Sciatic nerve (tissue), 2 donors: ENCODE data around the gene GHR. TPM values are rescaled to one million over a fixed set of nuclear protein-coding genes. Genes with fewer than 3 reads are reported as not detected.

Experiments
- ATAC-seq: fragments of 200-7000 bp; cut with Tn5 transposase; one replicate; pipeline ENCODE4 v1.9.1; 2020; ENCODE audit warnings: mild to moderate bottlenecking, moderate library complexity
- DNase-seq: peaks from one replicate; pipeline ENCODE4 v3.0.0-alpha.2; 2020; ENCODE audit warnings: low spot score
- intact Hi-C: fragments of 100-400 bp; cut with DNase I; formaldehyde crosslinking; loops from one replicate; pipeline ENCODE4 v1.14.2; 2022
- total RNA-seq: library from RNA; stranded (reverse); fragmentation: NEBNext Ultra II Directional; extraction: Animal tissue kit (Norgen Biotek cat#: 25700); gene quantifications from one replicate; pipeline ENCODE4 v1.2.1, GENCODE V29; 2021
- donor health status: DM: no; HTN: no; CAD: no.
- donor health status: DM: no; HTN: no; CAD: no.

The GHR gene
- 31.0 TPM for total RNA-seq

DNA sequence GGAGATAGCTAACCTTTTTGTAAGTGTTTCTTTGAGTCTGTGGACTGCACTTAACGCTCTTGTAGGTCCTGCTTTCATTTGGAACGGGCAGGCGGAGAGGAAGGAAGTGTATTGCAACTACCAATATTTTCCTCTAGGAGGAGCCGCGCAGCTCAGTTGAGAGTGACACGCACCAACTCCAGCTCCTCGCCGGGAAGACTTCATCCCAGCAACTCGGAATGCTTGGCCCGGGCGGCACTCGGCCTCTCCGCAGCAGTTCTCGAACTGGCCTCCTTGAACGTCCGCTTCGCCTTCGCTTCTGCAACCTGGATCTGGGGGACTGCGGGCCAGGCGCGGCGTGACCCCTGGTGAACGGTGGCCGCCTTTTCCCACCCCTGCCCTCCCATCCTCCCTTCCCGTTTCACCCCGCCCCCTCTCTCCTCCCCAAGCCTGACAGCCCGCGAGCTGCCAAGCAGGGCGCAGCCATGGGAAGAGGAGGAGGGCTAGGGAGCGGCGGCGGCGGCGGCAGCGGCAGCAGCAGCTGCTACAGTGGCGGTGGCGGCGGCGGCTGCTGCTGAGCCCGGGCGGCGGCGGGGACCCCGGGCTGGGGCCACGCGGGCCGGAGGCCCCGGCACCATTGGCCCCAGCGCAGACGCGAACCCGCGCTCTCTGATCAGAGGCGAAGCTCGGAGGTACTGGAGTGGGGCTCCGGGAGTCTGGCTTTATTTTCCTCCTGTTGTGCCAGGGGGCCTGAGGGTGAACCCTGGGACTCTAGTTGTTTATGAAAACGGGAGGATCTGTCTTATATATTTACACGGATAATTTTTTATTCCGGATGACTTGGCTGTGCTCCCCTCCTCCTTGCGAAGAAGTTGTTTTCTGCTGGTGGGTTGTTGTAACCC lies at the start of gene GHR:
Gene GHR (plus strand): TSS at position 155 of the 881 bp plus-strand sequence. CDS start 142,436 bp downstream, outside the sequence.
- ATAC-seq, result peak; percentile 95

DNA sequence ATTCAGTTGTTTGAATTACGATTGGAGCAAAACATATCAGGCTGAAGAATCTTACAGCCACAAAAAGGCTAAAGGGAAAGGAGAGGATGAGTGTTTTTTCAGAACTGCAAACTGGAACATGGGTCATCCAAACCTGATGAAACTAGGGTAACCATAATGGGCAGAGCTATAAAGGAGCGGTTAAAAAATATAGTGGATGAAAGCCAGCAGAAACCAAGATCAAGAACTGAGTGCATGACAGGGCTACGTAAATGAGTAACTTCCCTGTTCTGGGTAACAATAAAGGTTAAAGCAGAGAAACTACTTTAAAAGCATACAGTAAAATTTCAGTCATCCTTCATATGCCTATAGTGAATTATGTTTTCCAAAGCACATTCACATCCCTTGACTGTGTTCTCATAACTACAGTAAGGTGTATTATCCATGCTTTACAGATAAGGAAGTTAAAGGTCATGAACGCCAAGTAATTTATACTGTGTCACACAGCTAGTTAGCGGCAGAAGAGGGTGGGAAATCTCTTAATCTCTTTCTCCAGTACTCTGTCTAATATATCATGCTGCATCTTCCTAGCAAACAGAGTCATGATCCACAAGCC lies 48.5 kb upstream of the GHR start:
- intact Hi-C loops, result no loop called here
- DNase-seq, result no peak
- ATAC-seq, result no peak

More for the DNA sequence above, at the start of gene GHR:
- intact Hi-C loops, result no loop called here
- DNase-seq, result peak; percentile 86

DNA sequence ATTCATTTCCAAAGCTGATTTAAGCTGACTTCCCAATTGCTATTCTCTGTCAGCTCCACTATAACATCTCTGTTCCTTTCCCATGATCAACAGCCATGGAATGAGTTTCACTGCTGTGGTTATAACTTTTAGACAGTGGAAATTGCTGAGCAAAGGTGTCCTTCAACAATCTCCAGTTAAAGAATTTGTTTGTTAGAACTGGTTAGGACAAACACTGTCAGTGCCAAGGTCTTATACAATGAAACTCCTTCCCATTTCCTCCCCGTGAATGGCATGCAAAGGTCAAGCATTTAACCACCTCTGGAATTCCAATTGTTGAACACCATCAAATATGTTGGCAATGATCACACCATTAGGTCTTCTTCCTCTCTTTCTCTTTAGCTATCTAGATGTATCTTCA lies 45.7 kb upstream of the GHR start:
- intact Hi-C loops, result no loop called here
- no peak for DNase-seq
- peak; percentile 30 for ATAC-seq

DNA sequence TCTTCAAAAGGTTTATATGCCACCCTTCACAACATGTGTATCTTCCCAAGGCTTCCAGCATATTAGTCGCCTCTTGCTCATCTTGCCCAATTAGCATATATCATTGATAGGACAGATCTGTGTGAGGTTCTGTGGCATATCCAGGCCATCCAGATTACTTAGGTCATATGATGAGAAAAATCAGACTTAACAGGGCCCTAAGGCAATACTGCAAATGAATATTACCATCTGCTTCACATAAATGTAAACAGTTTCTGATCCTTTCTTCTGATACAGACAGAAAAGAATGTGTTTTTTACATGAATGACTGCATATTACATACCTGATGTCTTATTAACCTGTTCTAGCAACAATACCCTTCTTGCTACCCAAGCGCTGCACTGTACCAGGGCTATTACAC lies 41.3 kb upstream of the GHR start:
- intact Hi-C loops, result no loop called here
- DNase-seq (no peak), ATAC-seq (no peak)

DNA sequence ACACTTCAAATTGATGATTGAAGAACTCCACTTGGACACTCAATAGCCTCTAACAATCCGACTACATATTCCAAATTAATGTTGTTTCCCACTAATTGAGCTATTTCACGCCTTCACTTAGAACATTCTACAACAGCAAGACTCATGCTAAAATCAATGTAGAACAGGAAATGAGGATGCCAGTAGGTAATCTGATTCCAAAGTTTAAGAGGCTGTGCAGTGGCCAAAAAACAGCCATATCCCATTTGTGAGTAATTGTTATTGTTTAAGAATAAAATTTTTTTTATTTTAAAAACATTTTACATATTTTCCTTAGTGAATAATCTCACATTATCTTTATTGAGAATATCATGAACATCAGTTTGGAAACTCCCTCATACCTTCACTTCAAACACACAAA lies 35.7 kb upstream of the GHR start:
- ATAC-seq (no peak), DNase-seq (no peak)
- intact Hi-C loops, result no loop called here

DNA sequence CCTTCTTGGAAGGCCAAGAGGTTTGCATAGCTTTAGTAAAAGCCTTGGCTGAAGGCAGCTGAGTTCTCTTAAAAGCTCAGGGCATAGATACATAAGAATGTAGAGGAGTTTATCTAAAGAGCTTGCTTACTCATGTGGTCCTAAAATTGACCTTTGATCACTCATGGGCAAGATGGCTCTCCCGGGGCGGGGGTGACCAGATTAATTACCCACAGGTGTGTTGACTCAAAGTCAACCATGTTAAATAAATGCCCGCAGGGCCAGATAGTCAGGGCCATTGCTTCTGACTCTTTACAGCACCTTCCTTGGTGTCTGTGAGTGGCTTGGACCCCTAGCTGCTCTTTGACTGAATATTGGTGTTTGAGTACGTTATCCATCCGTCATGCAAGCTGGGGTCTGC lies 33.1 kb upstream of the GHR start:
- no peak for DNase-seq
- no peak for ATAC-seq

DNA sequence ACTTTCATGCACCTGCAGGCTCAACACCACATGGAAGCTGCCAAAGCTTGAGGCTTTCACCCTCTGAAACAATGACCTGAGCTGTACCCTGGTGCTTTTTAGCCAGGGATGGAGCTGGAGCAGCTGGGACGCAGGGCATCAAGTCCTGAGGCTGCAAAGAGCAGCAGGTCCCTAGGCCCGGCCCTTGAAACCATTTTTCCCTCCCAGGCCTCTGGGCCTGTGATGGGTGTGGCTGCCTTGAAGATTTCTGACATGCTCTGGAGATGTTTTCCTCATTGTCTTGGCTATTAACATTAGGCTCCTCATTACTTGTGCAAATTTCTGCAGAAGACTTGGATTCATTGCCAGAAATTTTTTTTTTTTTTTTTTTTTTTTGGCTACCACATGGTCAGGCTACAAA lies 30.3 kb upstream of the GHR start:
- intact Hi-C loops, result no loop called here
- ATAC-seq, result no peak
- DNase-seq, result no peak

More for the DNA sequence above, 33.1 kb upstream of the GHR start:
- intact Hi-C loops, result no loop called here

DNA sequence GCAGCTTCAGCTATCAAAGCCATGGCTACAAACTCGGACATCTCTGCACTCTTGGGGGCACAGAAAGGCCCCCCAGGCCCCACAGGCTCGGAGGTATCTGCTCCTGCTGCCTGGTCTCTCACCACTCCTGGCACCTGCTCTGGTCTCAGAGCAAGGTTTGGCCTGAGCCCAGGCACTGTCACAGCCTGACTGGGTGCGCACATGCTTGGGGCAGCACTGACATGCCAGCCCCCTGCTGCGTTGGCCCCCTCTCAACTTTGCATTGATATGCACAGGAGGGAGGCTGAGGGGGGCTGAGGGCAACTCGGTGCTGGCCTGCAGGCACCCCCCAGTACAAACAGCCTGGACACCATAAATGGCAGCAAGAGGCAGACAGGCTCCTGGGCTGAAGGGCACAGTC lies 27.1 kb upstream of the GHR start:
- ATAC-seq (no peak), DNase-seq (no peak)
- intact Hi-C loops, result no loop called here

DNA sequence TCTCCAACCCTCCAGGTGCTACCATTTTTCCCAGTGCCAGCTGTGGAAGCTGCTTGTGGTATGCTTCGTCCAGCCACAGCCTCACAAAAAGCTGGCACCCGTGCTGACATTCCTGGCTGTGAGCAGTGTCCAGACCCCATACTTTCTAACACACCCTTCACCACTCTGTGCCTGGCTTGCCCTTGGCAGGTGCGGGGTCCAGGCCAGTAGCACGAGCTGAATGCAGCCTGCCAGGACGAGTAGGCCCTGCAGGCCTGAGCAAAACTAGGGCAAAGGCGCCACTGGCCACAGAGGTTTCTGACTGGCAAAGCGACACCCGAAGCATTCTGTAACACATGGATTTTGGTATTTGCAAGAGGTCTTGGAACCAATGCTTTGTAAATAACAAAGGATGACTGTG lies 26.0 kb upstream of the GHR start:
- ATAC-seq (no peak), DNase-seq (no peak)
- intact Hi-C loops, result no loop called here

DNA sequence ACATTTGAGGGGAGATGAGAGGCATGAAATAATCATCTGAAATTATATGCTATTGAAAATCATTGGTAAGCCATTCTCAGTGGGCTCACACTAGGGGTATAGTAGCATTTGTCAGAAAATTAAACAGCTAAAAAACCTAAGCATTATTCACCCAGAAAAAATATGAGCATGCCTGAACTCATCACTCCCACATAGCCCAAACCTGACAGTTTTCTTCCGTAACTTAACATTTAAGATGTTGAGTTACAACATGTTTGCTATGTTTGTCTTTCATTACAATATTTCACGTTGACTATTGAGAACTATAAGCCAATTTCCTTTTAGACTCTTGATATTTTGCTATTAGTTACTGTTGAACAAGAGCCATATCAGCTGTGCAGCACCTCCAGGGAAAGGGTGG lies 23.5 kb upstream of the GHR start:
- DNase-seq, result no peak
- intact Hi-C loops, result no loop called here

DNA sequence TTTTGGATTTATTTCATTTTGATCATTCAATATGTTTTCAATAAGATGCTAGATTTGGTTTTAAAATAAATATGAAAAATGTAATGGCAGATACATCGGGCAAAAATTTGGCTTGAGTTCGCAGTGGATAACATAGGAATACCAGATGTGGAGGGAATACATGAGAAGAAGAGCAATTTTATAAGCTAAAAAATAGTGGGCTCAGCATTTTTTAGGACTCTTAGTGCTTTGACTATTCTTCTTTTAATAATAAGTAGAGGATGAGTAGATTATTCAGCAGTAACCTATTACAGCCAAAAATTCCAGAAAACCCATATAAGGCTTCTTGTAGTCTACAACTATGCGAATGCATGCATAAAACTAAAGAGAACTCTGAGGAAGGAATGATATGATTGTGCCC lies 22.8 kb upstream of the GHR start:
- ATAC-seq, result no peak
- no peak for DNase-seq
- intact Hi-C loops, result no loop called here

More for the DNA sequence above, 23.5 kb upstream of the GHR start:
- ATAC-seq, result no peak

DNA sequence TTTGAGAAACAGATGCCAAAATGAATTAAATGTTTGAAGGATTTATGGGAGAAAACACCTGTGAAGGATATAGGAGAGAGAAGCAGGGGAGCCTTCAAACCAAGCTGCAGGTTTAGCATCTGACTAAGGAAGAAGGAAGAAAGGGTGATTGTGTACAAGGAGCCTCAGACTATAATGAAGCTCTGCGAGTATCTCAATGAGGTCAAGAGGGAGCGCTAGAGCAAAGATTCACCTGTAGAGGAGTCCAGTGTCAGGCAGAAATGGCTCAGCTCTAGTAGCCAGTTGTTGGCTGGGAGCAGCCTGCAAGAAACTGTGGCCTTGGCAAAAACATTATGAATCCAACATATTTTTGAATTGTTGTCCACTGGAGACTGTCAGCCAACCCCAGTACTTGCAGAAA lies 20.0 kb upstream of the GHR start:
- no peak for DNase-seq
- intact Hi-C loops, result no loop called here
- no peak for ATAC-seq

DNA sequence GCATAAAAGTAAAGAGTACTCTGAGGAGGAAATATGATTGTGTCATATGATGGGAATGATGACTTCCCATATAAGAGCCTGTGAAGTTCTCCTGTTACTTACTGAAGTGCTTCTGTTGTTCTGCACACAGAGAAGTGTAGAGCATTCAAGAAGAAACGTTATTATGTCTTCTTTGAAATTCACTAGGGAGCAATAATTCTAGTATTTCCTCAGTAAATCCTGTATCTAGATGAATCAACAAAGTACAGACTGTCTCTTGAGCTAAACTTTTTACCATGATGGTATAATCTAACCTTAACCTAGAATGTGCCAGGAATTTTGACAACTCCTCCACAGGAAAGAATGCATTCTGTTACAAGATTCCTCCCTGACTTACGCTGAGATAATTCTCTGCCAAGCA lies 18.9 kb upstream of the GHR start:
- ATAC-seq (peak; percentile 48), DNase-seq (no peak)
- intact Hi-C loops, result no loop called here

DNA sequence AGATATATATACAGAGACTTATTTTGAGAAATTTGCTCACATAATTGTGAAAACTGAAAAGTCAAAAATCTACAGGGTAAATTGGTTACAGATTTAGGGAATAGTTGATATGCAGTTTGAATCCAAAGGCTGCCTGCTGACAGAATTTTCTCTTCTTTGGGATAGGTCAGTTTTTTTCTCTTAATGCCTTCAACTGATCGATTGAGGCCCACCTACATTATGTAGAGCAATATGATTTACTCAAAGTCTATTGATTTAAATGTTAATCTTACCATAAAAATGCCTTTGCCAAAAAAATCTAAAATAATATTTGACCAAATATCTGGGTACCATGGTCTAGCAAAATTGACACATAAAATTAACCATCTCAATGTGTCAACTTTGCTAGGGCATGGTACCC lies 3.9 kb upstream of the GHR start:
- ATAC-seq (no peak), DNase-seq (no peak)
- intact Hi-C loops, result no loop called here

DNA sequence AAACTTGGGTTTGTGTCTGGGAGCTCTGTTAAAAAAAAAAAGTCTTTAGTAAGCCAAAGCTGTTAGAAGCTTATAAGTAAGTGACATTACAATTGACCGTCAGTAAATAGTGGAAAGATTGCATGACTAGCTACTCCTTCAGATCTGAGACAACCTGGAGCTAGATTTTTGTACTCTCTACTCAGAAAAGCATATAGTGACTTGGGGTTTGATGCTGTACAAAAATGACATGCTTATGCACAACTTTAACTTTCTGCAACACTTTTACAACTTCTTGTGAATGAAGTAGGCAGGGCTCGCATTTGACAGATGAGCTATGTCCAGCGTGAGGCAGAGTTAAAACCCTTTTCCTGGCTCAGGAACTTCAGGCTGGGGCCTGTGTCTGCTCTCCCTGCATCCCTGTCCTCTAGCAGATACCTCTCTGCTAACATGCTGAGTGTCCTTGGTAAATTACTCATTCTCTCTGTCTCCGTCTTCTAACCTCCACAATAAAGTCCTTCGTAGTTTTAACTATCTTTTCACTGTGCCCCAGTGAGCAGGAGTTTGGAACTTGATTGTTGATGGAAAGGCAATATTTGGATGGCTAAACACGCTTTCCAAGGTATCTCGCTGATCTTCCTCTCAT lies 471 bp upstream of the GHR start:
- intact Hi-C loops, result no loop called here
- ATAC-seq, result peak; percentile 24
- DNase-seq, result no peak

DNA sequence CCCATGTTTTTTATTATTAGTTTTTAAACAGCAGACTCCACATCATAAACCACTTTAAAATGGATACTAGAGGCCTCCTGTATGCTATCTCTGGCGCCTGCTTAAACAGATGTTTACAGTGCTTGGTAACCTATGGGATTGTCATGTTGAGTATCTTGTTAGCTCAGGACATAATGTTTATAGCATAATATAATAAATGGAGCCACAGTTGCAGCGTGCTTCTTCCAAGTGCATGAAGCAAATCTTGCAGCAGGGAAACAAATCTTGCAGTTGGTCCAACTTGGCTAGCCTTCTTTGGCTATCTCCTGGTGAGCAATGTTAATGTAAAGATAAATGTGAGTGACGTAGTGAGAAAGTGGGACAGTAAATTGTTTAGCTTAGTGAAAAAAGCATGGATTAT lies 2.8 kb downstream of the GHR start:
- no peak for ATAC-seq
- DNase-seq, result no peak
- intact Hi-C loops, result no loop called here

DNA sequence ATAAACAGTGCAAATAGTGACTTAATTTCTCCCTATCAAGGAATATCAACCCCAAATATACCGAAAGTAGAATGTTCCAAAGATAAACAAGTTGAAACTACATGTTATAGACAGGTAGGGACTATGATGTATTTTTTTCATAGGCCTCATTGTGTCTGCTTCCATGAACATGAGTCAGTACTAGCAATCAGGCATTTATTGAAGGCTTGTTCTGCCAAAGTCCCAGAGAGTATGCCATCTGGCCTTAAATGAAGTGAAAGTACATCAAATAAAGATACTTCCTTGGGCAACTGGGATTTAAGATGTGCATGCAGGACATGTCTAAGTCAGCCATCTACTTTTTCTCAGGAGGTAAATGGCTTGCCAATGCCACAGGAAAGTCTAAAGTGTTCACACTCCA lies 6.5 kb downstream of the GHR start:
- intact Hi-C loops, result no loop called here
- no peak for ATAC-seq

DNA sequence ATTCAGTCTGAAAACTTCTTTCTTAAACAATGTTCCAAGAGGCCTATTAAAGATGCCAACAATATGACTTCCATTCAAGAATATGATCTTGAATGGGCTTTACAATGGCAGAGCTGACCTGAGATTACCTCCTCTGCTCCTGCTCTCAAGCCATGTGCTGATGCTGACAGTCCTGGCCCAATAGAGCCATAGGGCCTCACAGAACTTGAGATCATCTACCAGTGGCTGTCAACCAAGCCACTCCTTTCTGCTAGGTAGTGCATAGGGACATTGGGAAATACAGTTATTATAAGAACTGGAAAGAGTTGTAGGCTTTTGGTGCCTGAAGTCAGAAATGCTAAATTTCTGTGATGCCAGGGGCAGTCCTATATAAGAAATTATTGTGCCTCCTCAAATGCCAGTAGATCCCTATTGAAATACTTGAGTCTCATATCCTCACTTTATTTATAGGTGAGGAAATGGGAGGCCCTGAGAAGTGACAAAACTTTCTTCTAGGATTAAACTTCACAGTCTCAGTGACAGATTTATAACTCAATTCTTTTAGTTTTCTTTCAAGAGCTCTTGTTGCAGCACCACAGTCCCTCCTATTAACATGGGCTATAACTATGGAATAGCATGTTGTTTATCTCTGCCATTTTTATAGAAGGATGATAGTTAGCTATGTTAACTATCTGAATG lies 10.9 kb downstream of the GHR start:
- intact Hi-C loops, result no loop called here
- ATAC-seq, result no peak
- DNase-seq, result no peak

More for the DNA sequence above, 6.5 kb downstream of the GHR start:
- no peak for DNase-seq

DNA sequence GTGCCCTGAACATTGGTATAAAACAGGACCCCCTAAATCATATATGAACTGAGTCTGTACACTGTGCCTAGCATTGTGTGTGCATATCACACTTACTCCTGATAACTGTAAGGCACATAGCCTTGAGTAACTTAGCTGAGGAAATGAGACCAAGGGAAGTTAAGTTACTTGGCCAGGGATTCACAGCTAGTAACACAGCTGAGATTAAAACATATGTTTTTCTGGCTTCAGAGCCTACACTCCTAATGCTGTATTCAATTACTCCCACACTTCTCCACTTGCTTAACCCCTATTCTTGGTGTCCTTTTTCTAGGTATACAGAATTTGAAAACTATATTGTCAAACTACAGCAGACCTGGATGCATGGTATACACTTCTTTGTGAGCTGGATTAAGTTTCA lies 12.8 kb downstream of the GHR start:
- intact Hi-C loops, result no loop called here
- DNase-seq, result no peak
- ATAC-seq, result peak; percentile 17
